Sigmoid colon (tissue), 7 donors: ENCODE data around the gene ADGRV1. TPM values are rescaled to one million over a fixed set of nuclear protein-coding genes. Genes with fewer than 3 reads are reported as not detected.
"Not testable (repeated sequence)": the region's sequence is repeated elsewhere in the genome, so short reads cannot be mapped to it uniquely, and the experiment has no call there.

ENCODE experiments used
- DNase-seq: peaks from one replicate; pipeline ENCODE4 v3.0.0-alpha.2; 2019
- H3K27ac ChIP-seq, 4 donors: fragments of 200-600 bp; sonication (generic); one replicate each; pipeline ENCODE4 v1.5.1; 2016 to 2019; ENCODE audit warnings: mild to moderate bottlenecking in 1 of 4
- H3K27me3 ChIP-seq, 3 donors: fragments of 200-600 bp; sonication (generic); one replicate each; pipeline ENCODE4 v1.5.1; 2019; ENCODE audit warnings: mild to moderate bottlenecking in 1 of 3
- H3K36me3 ChIP-seq, 4 donors: fragments of 200-600 bp; sonication (generic); one replicate each; pipeline ENCODE4 v1.5.1; 2016 to 2019
- H3K4me1 ChIP-seq, 4 donors: fragments of 200-600 bp; sonication (generic); one replicate each; pipeline ENCODE4 v1.5.1; 2017 to 2019
- H3K4me3 ChIP-seq, 4 donors: fragments of 200-600 bp; sonication (generic); one replicate each; pipeline ENCODE4 v1.5.1; 2017 to 2019; ENCODE audit warnings: mild to moderate bottlenecking in 2 of 4, moderate library complexity in 1 of 4
- H3K9me3 ChIP-seq, 4 donors: fragments of 200-600 bp in 3 of 4; sonication (generic) in 3 of 4; one replicate each; pipeline versions ENCODE4 v1.5.1 to v1.6.1; 2013 to 2019
- CTCF ChIP-seq, 4 experiments: fragments of 450-650 bp in 3 of 4; fragments of 200-600 bp in 1 of 4; IDR thresholded peaks; one replicate each; pipeline ENCODE4 v1.5.1; 2016 to 2019; ENCODE audit warnings: antibody characterized with exemption in 4 of 4, mild to moderate bottlenecking in 3 of 4, moderate library complexity in 2 of 4
- EP300 ChIP-seq, 4 donors: sonication (generic); formaldehyde crosslinking; IDR thresholded peaks; one replicate each; pipeline ENCODE4 v1.6.1; 2017; ENCODE audit warnings: antibody characterized with exemption in 4 of 4
- POLR2A ChIP-seq, 2 donors: fragments of 450-650 bp; IDR thresholded peaks; one replicate each; pipeline ENCODE4 v1.6.1; 2016; ENCODE audit warnings: antibody characterized with exemption in 2 of 2, mild to moderate bottlenecking in 2 of 2, moderate library complexity in 2 of 2
- POLR2AphosphoS5 ChIP-seq, 4 donors: sonication (generic); formaldehyde crosslinking; IDR thresholded peaks; one replicate each; pipeline ENCODE4 v1.6.1; 2017; ENCODE audit warnings: antibody characterized with exemption in 4 of 4
- WGBS, 2 donors: extraction: QIAGEN DNeasy Blood & Tissue Kit; methylation state at CpG; one replicate each; pipeline ENCODE4 v1.1.7; 2013; 5-methylcytosine and 5-hydroxymethylcytosine counted together
- intact Hi-C: fragments of 100-400 bp; cut with DNase I; formaldehyde crosslinking; loops from one replicate; pipeline ENCODE4 v1.15.1; 2023
- polyA plus RNA-seq, 3 donors: library from polyadenylated mRNA; stranded (reverse); fragments of 200-250 nt; gene quantifications; one replicate each; pipeline ENCODE4 v1.2.3, GENCODE V29; 2013
- total RNA-seq, 4 donors: library from RNA; depleted of rRNA; stranded (reverse); fragments of >200 nt; gene quantifications; one replicate each; pipeline ENCODE4 v1.1.0, GENCODE V29; 2016
- donor health status: healthy with polysubstance abuse.
- donor health status: Bipolar disorder and iron deficiency.
- donor health status: healthy.

Gene ADGRV1
- total and polyA plus RNA-seq, 7 donors: 0.54 to 2.1 (median 0.74) TPM; not detected in 1

DNA sequence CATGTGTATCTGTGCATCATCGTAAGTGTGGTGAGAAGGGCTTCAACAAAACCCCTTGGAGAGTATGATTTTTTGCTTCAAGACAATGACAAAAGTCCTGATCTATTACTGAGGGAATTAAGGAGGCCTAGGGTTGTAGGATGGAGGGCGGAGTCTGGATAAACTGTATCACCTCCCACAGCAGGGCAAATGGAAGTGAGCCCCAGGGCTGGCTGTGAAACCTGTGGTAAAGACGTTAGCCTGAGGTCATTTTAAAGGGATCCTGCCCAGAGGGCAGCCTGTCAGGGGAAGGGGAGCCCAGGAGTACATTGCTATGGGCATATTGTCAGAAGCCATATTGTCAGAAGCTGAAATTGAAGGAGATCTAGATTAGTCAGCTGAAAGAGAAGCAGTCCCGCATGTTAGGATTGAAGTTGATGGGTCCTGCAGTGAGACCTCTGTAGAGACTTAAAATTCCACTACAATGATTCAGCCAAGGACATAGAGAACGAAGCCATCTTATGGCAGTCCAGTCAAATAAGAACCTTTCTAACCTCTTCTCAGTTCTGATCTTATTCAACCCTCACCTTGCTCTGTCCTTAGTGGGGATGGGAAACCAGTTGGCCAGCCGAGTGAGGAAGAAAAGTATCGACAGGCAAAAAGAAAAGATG lies 26.9 kb downstream of the ADGRV1 start:
- 85 to 87% methylated on average over 7 of the region's 7 CpGs for WGBS, 2 donors
- Histone ChIP-seq H3K4me1 (no peaks in the 10 kb centered on the region), H3K4me3 (no peak overlapping the region), H3K36me3 (no peaks in the 10 kb centered on the region), H3K27ac (no peak overlapping the region), H3K9me3 (no peaks in the 10 kb centered on the region), H3K27me3 (no peaks in the 10 kb centered on the region)
- DNase-seq: no peak
- intact Hi-C loops: no loop called here
- TF ChIP-seq EP300 (IDR thresholded peaks at IDR 0.05): no peak

DNA sequence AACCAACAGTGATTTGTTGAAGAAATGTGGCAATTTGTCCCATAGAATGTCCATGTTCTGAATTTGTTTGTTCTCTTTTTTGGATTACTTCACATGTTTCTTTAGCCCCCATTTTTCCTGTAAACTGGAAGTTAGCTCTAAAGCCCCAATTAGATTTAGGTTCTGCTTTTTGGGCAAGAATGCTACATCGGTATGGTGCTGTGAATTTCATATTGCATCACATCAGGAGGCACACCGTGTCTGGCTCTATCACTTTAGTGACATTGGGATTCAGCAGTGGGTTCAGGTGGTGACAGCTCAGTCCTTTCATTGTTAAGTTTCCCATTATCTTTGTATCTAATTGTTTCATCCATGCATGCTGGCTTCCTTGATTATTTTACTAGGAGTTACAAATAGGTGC lies 27.9 kb downstream of the ADGRV1 start:
- Histone ChIP-seq H3K9me3 (no peaks in the 10 kb centered on the region), H3K4me1 (no peaks in the 10 kb centered on the region), H3K27ac (no peak overlapping the region), H3K36me3 (no peaks in the 10 kb centered on the region), H3K4me3 (no peak overlapping the region), H3K27me3 (no peaks in the 10 kb centered on the region)
- WGBS, 2 donors: 82 to 83% methylated on average over 2 of the region's 2 CpGs
- TF ChIP-seq POLR2A (IDR thresholded peaks at IDR 0.05): no peak
- TF ChIP-seq CTCF (IDR thresholded peaks at IDR 0.05): no peak
- no peak for TF ChIP-seq EP300 (IDR thresholded peaks at IDR 0.05)
- no peak for TF ChIP-seq POLR2AphosphoS5 (IDR thresholded peaks at IDR 0.05)
- intact Hi-C loops: no loop called here
- DNase-seq: no peak

GRCh38 chr5:90590170-90590569 lies 31.6 kb downstream of the ADGRV1 start:
- no peak for DNase-seq
- no peak overlapping the region for H3K4me3 ChIP-seq
- intact Hi-C loops: no loop called here
- no peaks in the 10 kb centered on the region for H3K27me3 ChIP-seq
- H3K27ac ChIP-seq: no peak overlapping the region
- no peaks in the 10 kb centered on the region for H3K9me3 ChIP-seq
- TF ChIP-seq POLR2AphosphoS5 (IDR thresholded peaks at IDR 0.05) (no peak), CTCF (IDR thresholded peaks at IDR 0.05) (no peak), POLR2A (IDR thresholded peaks at IDR 0.05) (no peak), EP300 (IDR thresholded peaks at IDR 0.05) (no peak)
- H3K4me1 ChIP-seq: no peaks in the 10 kb centered on the region
- WGBS, 2 donors: 94 to 98% methylated on average over 3 of the region's 3 CpGs
- no peaks in the 10 kb centered on the region for H3K36me3 ChIP-seq

DNA sequence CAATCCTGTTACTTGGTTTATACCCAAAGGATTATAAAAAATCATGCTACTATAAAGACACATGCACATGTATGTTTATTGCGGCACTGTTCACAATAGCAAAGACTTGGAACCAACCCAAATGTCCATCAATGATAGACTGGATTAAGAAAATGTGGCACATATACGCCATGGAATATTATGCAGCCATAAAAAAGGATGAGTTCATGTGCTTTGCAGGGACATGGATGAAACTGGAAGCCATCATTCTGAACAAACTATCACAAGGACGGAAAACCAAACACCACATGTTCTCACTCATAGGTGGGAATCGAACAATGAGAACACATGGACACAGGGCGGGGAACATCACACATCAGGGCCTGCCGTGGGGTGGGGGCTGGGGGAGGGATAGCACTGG lies 34.5 kb downstream of the ADGRV1 start:
- H3K27me3 ChIP-seq, intact Hi-C loops, H3K27ac ChIP-seq, H3K9me3 ChIP-seq, DNase-seq, H3K4me1 ChIP-seq, H3K4me3 ChIP-seq, H3K36me3 ChIP-seq: not testable (repeated sequence)
- 94 to 96% methylated on average over 6 of the region's 6 CpGs for WGBS, 2 donors

- H3K27me3 ChIP-seq, H3K27ac ChIP-seq, H3K36me3 ChIP-seq, intact Hi-C loops, H3K4me3 ChIP-seq, DNase-seq, H3K4me1 ChIP-seq, H3K9me3 ChIP-seq: not testable (repeated sequence)
- 95 to 97% methylated on average over 34 of the region's 34 CpGs for WGBS, 2 donors
These were observed 37.2 kb downstream of the ADGRV1 start for GRCh38 chr5:90595766-90596165.

DNA sequence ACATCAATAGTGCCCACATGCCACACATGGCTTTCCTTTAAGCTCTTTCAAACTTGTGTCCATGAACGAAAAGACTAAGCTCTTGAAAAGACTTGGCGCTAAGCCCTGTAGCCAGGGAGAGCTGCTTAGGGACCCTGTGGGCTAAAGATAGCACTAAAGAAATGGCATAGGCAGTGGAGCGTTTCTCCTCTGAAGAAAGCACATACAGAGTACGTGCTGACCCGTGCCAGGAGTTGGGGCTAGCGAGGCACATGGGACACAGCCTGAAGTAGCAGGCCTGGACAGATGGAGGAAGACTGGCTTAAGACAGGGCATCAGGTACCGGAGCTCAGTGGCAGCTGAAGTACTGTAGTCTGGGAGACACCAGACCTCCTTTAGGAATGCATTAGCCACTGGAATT lies 39.7 kb downstream of the ADGRV1 start:
- Histone ChIP-seq H3K4me3 (no peak overlapping the region), H3K27ac (no peak overlapping the region), H3K9me3 (no peaks in the 10 kb centered on the region), H3K4me1 (no peaks in the 10 kb centered on the region), H3K36me3 (no peaks in the 10 kb centered on the region), H3K27me3 (no peaks in the 10 kb centered on the region)
- TF ChIP-seq CTCF (IDR thresholded peaks at IDR 0.05) (no peak), POLR2A (IDR thresholded peaks at IDR 0.05) (no peak), EP300 (IDR thresholded peaks at IDR 0.05) (no peak), POLR2AphosphoS5 (IDR thresholded peaks at IDR 0.05) (no peak)
- intact Hi-C loops: no loop called here
- DNase-seq: no peak
- 90 to 92% methylated on average over 7 of the region's 7 CpGs for WGBS, 2 donors

DNA sequence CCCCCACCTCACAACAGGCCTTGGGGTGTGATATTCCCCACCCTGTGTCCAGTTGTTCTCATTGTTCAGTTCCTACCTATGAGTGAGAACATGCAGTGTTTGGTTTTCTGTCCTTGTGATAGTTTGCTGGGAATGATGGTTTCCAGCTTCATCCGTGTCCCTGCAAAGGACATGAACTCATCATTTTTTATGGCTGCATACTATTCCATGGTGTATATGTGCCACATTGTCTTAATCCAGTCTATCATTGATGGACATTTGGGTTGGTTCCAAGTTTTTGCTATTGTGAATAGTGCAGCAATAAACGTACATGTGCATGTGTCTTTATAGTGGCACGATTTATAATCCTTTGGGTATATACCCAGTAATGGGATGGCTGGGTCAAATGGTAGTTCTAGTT lies 41.7 kb downstream of the ADGRV1 start:
- H3K4me1 ChIP-seq, H3K4me3 ChIP-seq, H3K27ac ChIP-seq, intact Hi-C loops, H3K9me3 ChIP-seq, H3K36me3 ChIP-seq, H3K27me3 ChIP-seq, DNase-seq: not testable (repeated sequence)
- WGBS, 2 donors: 84 to 89% methylated on average over 3 of the region's 3 CpGs
